Body of pancreas (tissue), 4 donors: ENCODE data around the gene FAM120B. TPM values are rescaled to one million over a fixed set of nuclear protein-coding genes. Genes with fewer than 3 reads are reported as not detected.

Experiments
- ATAC-seq: fragments of 150-250 bp; one replicate; pipeline ENCODE4 v1.9.1; 2016
- DNase-seq, 4 donors: peaks; one replicate each; pipeline ENCODE4 v3.0.0-alpha.2; 2019
- H3K27ac ChIP-seq, 4 donors: fragments of 200-600 bp; sonication (generic); 1 replicate in 3 of 4; 2 replicates in 1 of 4; pipeline versions ENCODE4 v1.5.1 to v1.6.1; 2016 to 2019; ENCODE audit warnings: mild to moderate bottlenecking in 1 of 4, mixed read lengths in 1 of 4, moderate library complexity in 1 of 4
- H3K27me3 ChIP-seq, 2 donors: fragments of 200-600 bp; sonication (generic); one replicate each; pipeline ENCODE4 v1.6.0; 2016; ENCODE audit warnings: mild to moderate bottlenecking in 1 of 2
- H3K36me3 ChIP-seq, 2 donors: fragments of 200-600 bp; sonication (generic); replicated peaks in 1 of 2; 2 replicates each; pipeline ENCODE4 v1.5.1; 2016; ENCODE audit warnings: low read depth in 2 of 2; ENCODE audit not compliant: insufficient read depth in 1 of 2
- H3K4me1 ChIP-seq: fragments of 200-600 bp; sonication (generic); one replicate; pipeline ENCODE4 v1.6.0; 2016
- H3K4me3 ChIP-seq, 2 donors: fragments of 200-600 bp; sonication (generic); 1 replicate in 1 of 2; 2 replicates in 1 of 2; pipeline ENCODE4 v1.5.1; 2016 to 2019
- H3K9me3 ChIP-seq, 3 donors: fragments of 200-600 bp; sonication (generic); 1 replicate in 2 of 3; 2 replicates in 1 of 3; pipeline ENCODE4 v1.5.1; 2016
- CTCF ChIP-seq, 7 experiments: fragments of 450-650 bp in 4 of 7; fragments of 200-600 bp in 3 of 7; sonication (generic) in 3 of 7; IDR thresholded peaks; one replicate each; pipeline ENCODE4 v1.5.1; 2016 to 2019; ENCODE audit warnings: antibody characterized with exemption in 7 of 7
- POLR2A ChIP-seq, 3 donors: fragments of 450-650 bp; IDR thresholded peaks; one replicate each; pipeline ENCODE4 v1.6.1; 2016; ENCODE audit warnings: antibody characterized with exemption in 3 of 3, mild to moderate bottlenecking in 2 of 3
- WGBS, 2 donors: methylation state at CpG; one replicate each; pipeline ENCODE4 v1.1.5; 2017; 5-methylcytosine and 5-hydroxymethylcytosine counted together
- intact Hi-C: fragments of 100-400 bp; cut with DNase I; formaldehyde crosslinking; loops from one replicate; pipeline ENCODE4 v1.15.1; 2023
- total RNA-seq, 2 donors: library from RNA; depleted of rRNA; stranded (reverse); fragments of >200 nt; gene quantifications; one replicate each; pipeline ENCODE4 v1.1.0, GENCODE V29; 2016

FAM120B gene
- total RNA-seq, 2 donors from 2014 or later, result 15.6 to 29.0 TPM

GRCh38 chr6:170445971-170446370 lies 139.4 kb downstream of the FAM120B start:
- TF ChIP-seq POLR2A (IDR thresholded peaks at IDR 0.05) (no peak), CTCF (IDR thresholded peaks at IDR 0.05) (no peak)
- H3K27me3 ChIP-seq, result no peaks in the 10 kb centered on the region
- intact Hi-C loops, result no loop called here
- DNase-seq, result no peak
- H3K4me1 ChIP-seq, result no peaks in the 10 kb centered on the region
- no peak overlapping the region for H3K27ac ChIP-seq
- no peak for ATAC-seq
- no peaks in the 10 kb centered on the region for H3K9me3 ChIP-seq
- no peaks in the 10 kb centered on the region for H3K36me3 ChIP-seq
- no peak overlapping the region for H3K4me3 ChIP-seq
- 74 to 84% methylated on average over 9 of the region's 9 CpGs for WGBS, 2 donors

GRCh38 chr6:170446841-170447560 lies 140.4 kb downstream of the FAM120B start:
- H3K4me1 ChIP-seq, result no peaks in the 10 kb centered on the region
- H3K4me3 ChIP-seq, result no peak overlapping the region
- H3K36me3 ChIP-seq, result no peaks in the 10 kb centered on the region
- intact Hi-C loops, result no loop called here
- no peak for TF ChIP-seq POLR2A (IDR thresholded peaks at IDR 0.05)
- H3K27ac ChIP-seq, result no peak overlapping the region
- H3K27me3 ChIP-seq, result no peaks in the 10 kb centered on the region
- DNase-seq (no peak), ATAC-seq (no peak)
- no peaks in the 10 kb centered on the region for H3K9me3 ChIP-seq
- 78 to 83% methylated on average over 9 to 15 of the region's 15 CpGs for WGBS, 2 donors

DNA sequence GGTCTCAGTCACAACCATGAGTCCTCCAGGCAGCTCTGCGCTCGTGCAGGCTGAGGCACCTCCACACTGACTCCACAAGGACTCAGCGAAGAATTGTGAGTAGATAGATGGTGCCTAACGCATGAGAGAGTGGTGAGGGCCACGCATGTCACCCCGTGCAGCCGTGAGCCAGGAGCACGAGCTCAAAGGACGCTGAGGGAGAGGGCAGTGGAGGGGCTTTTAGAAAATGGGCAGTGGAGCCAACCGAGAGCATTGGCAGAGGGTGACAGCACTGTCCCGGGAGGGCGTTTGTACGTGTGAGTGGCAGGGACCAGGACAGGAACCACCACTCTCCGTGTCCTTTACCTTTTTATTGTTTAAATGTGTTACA lies 141.0 kb downstream of the FAM120B start:
- no peak for ATAC-seq
- WGBS, 2 donors, result 88 to 89% methylated on average over 14 of the region's 14 CpGs
- Histone ChIP-seq H3K9me3 (no peaks in the 10 kb centered on the region), H3K36me3 (no peaks in the 10 kb centered on the region), H3K27me3 (no peaks in the 10 kb centered on the region), H3K4me1 (no peaks in the 10 kb centered on the region), H3K4me3 (no peak overlapping the region), H3K27ac (no peak overlapping the region)
- DNase-seq, result no peak
- intact Hi-C loops, result no loop called here
- TF ChIP-seq CTCF (IDR thresholded peaks at IDR 0.05), result no peak
- no peak for TF ChIP-seq POLR2A (IDR thresholded peaks at IDR 0.05)

- Histone ChIP-seq H3K36me3 (no peaks in the 10 kb centered on the region), H3K4me3 (no peak overlapping the region), H3K4me1 (no peaks in the 10 kb centered on the region), H3K27ac (no peak overlapping the region), H3K27me3 (no peaks in the 10 kb centered on the region), H3K9me3 (no peaks in the 10 kb centered on the region)
- WGBS, 2 donors, result 92% methylated on average over 12 of the region's 12 CpGs
- TF ChIP-seq POLR2A (IDR thresholded peaks at IDR 0.05), result no peak
- ATAC-seq (no peak), DNase-seq (no peak)
- intact Hi-C loops, result no loop called here
Observed at GRCh38 chr6:170448317-170448716, 141.8 kb downstream of the FAM120B start.

DNA sequence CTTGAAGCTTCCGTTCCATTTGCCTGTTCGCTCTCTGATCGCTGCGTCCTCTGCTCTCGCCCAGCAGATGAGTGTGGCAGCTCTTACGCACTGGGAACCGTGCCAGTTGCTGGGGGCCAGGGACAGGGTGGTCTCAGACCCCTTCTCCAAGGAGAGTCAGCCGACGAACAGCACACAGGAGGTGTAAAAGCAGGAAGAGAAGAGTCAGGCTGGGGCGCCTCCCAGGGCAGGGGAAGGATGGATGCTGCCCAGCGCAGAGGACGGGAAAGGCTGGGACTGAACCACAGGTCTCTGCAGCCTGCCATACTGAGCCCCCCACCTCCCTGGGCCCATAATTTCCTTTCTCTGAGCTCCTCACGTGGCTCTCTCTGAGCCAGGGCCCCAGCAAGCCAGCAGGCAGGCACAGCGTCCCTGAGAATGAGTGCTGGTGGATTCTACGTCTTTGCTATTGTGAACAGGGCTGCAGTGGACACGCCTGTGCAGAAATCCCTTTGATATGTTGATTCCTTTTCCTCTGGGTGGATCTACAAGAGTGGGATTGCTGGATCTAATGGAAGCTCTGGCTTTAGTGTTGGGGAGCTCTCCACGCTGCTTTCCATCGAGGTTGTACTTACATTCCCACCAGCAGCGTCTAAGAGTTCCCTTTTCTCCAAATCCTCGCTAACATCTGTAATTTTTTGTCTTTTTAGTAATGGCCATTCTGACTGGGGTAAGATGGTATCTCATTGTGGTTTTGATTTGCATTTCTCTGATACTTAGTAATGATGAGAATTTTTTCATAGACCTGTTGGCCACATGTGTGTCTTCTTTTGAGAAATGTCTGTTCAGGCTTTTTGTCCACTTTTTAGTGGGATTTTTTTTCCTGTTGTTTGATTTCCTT lies 142.4 kb downstream of the FAM120B start:
- intact Hi-C loops, result no loop called here
- ATAC-seq, result no peak
- Histone ChIP-seq H3K9me3 (no peaks in the 10 kb centered on the region), H3K36me3 (no peaks in the 10 kb centered on the region), H3K4me1 (no peaks in the 10 kb centered on the region), H3K27me3 (no peaks in the 10 kb centered on the region), H3K4me3 (no peak overlapping the region), H3K27ac (no peak overlapping the region)
- no peak for TF ChIP-seq POLR2A (IDR thresholded peaks at IDR 0.05)
- TF ChIP-seq CTCF (IDR thresholded peaks at IDR 0.05), result no peak
- no peak for DNase-seq
- WGBS, 2 donors, result 74 to 76% methylated on average over 19 to 20 of the region's 20 CpGs
